K562 (cell line): ENCODE data around the gene AP4E1. TPM values are rescaled to one million over a fixed set of nuclear protein-coding genes. Genes with fewer than 3 reads are reported as not detected.

ENCODE experiments used
- ASH1L ChIP-seq: fragments of 450-650 bp; IDR thresholded peaks from 2 replicates; pipeline ENCODE4 v1.6.1; 2018; ENCODE audit warnings: borderline replicate concordance, mild to moderate bottlenecking, low read depth; ENCODE audit not compliant: partially characterized antibody
- BRD9 ChIP-seq: fragments of 450-650 bp; IDR thresholded peaks from 2 replicates; pipeline ENCODE4 v1.6.1; 2018; ENCODE audit warnings: low read depth; ENCODE audit not compliant: partially characterized antibody
- CAMTA2 ChIP-seq: fragments of 250-450 bp; sonication (Bioruptor Pico); conservative IDR thresholded peaks from 2 replicates; pipeline ENCODE4 v1.5.1; 2022
- CXXC5 ChIP-seq: fragments of 250-450 bp; sonication (Bioruptor Pico); IDR thresholded peaks from 2 replicates; pipeline ENCODE4 v1.8.0; 2022; ENCODE audit warnings: inconsistent platforms, mild to moderate bottlenecking, moderate library complexity
- FOXP4 ChIP-seq: sonication (generic); formaldehyde crosslinking; IDR thresholded peaks from 2 replicates; pipeline ENCODE4 v1.8.0; 2022; ENCODE audit warnings: mild to moderate bottlenecking, missing genetic modification reagents, borderline replicate concordance
- HMG20B ChIP-seq: fragments of 250-450 bp; sonication (Bioruptor Pico); IDR thresholded peaks from 2 replicates; pipeline ENCODE4 v1.5.0; 2021; ENCODE audit warnings: mild to moderate bottlenecking
- HMGN3 ChIP-seq: IDR thresholded peaks from 2 replicates; pipeline ENCODE4 v1.6.1; 2011; ENCODE audit warnings: borderline replicate concordance, low read depth, mild to moderate bottlenecking, mixed read lengths, low read length; ENCODE audit not compliant: insufficient read length; ENCODE audit errors: extremely low read depth
- HSF4 ChIP-seq: fragments of 250-450 bp; sonication (Bioruptor Pico); IDR thresholded peaks from 2 replicates; pipeline ENCODE4 v2.1.2; 2022; ENCODE audit warnings: mild to moderate bottlenecking, moderate library complexity, borderline replicate concordance
- MAFF ChIP-seq: IDR thresholded peaks from 2 replicates; pipeline ENCODE4 v1.6.1; 2012; ENCODE audit warnings: low read length, improper control_type of control experiment
- MAZ ChIP-seq, 2 experiments: fragments of 450-650 bp in 1 of 2; sonication (generic) in 1 of 2; formaldehyde crosslinking; IDR thresholded peaks in 1 of 2; conservative IDR thresholded peaks in 1 of 2; 2 replicates each; pipeline versions ENCODE4 v1.4.0 to v1.5.0; 2020; ENCODE audit warnings: mild to moderate bottlenecking in 1 of 2, missing genetic modification reagents in 1 of 2
- PURB ChIP-seq: sonication (generic); formaldehyde crosslinking; IDR thresholded peaks from 2 replicates; pipeline ENCODE4 v1.9.0; 2021; ENCODE audit warnings: low read depth, mild to moderate bottlenecking, missing genetic modification reagents
- STAG1 ChIP-seq: sonication (generic); formaldehyde crosslinking; IDR thresholded peaks from 2 replicates; pipeline ENCODE4 v1.5.0; 2020; ENCODE audit warnings: missing genetic modification reagents, borderline replicate concordance
- TFE3 ChIP-seq: fragments of 450-650 bp; formaldehyde crosslinking; IDR thresholded peaks from 2 replicates; pipeline ENCODE4 v1.4.0; 2020; ENCODE audit warnings: mild to moderate bottlenecking, mixed read lengths
- THAP7 ChIP-seq: fragments of 250-450 bp; sonication (Bioruptor Pico); IDR thresholded peaks from 2 replicates; pipeline ENCODE4 v1.5.0; 2021
- ZBTB33 ChIP-seq: sonication (generic); formaldehyde crosslinking; IDR thresholded peaks from 2 replicates; pipeline ENCODE4 v1.8.1; 2023; ENCODE audit warnings: mild to moderate bottlenecking, missing genetic modification reagents
- ZFP1 ChIP-seq: fragments of 450-650 bp; formaldehyde crosslinking; IDR thresholded peaks from 2 replicates; pipeline ENCODE4 v1.4.0; 2020; ENCODE audit warnings: mild to moderate bottlenecking, mixed read lengths
- ZKSCAN1 ChIP-seq: fragments of 150-350 bp; IDR thresholded peaks from 2 replicates; pipeline ENCODE4 v1.6.1; 2016; ENCODE audit warnings: low read depth, low read length
- ZNF277 ChIP-seq: fragments of 250-450 bp; sonication (Bioruptor Pico); IDR thresholded peaks from 2 replicates; pipeline ENCODE4 v1.8.0; 2022; ENCODE audit warnings: inconsistent platforms, mild to moderate bottlenecking, moderate library complexity, borderline replicate concordance
- ZNF764 ChIP-seq: fragments of 250-450 bp; sonication (Bioruptor Pico); IDR thresholded peaks from 2 replicates; pipeline ENCODE4 v1.4.0; 2020; ENCODE audit warnings: low read depth, mild to moderate bottlenecking, moderate library complexity
- polyA plus RNA-seq, 8 experiments: library from polyadenylated mRNA; depleted of rRNA in 4 of 8; stranded (reverse) in 5 of 8; unstranded in 3 of 8; fragments of >200 nt; fragmentation: Nextera tagmentation in 2 of 8; fragmentation: Illumina TruSeq in 1 of 8; extraction: Ambion mirVana in 2 of 8; extraction: Trizol in 1 of 8; gene quantifications; 2 replicates each; pipeline versions ENCODE4 v1.2.1 to v1.2.3, GENCODE V29; 2011 to 2014; ENCODE audit warnings: inconsistent platforms in 1 of 8, missing spikeins in 1 of 8
- total RNA-seq, 7 experiments: library from RNA; depleted of rRNA in 6 of 7; stranded (reverse); fragments of >200 nt in 6 of 7; fragmentation: Illumina TruSeq in 2 of 7; extraction: Trizol in 2 of 7; gene quantifications; 2 replicates each; pipeline versions ENCODE4 v1.2.1 to v1.2.3, GENCODE V29; 2011 to 2021; ENCODE audit warnings: low replicate concordance in 1 of 7

AP4E1 gene
- total and polyA plus RNA-seq, 9 of the 15 experiments (the other 6 are each of a cell fraction or from before 2014, with no cell fraction given) = 1.3 to 11.5 (median 4.4) TPM

- no peak for TF ChIP-seq ZNF764 (CRISPR knock-in tag)
- TF ChIP-seq TFE3 = no peak
- TF ChIP-seq ZKSCAN1 = peak; percentile 95
- TF ChIP-seq ZNF277 = no peak
- TF ChIP-seq HMG20B = no peak
- no peak for TF ChIP-seq HSF4
- no peak for TF ChIP-seq FOXP4 (CRISPR knock-in tag)
- no peak; the same call in 1 of the 2 replicates for TF ChIP-seq MAFF
- TF ChIP-seq BRD9 = peak; percentile 81
- peak; percentile 99 for TF ChIP-seq STAG1 (CRISPR knock-in tag)
- TF ChIP-seq ZFP1 (CRISPR knock-in tag) = no peak
- no peak for TF ChIP-seq ASH1L
- no peak for TF ChIP-seq PURB (CRISPR knock-in tag)
- peak; percentile 67; the same call in 1 of the 2 replicates for TF ChIP-seq CAMTA2 (CRISPR knock-in tag)
- TF ChIP-seq THAP7 (CRISPR knock-in tag) = no peak
- peak; percentile 16 for TF ChIP-seq HMGN3
- peak; percentile 86; the same call in 1 of the 2 replicates for TF ChIP-seq ZBTB33 (CRISPR knock-in tag)
- TF ChIP-seq CXXC5 (CRISPR knock-in tag) = peak; percentile 87
- TF ChIP-seq MAZ (CRISPR knock-in tag; conservative IDR thresholded peaks at IDR 0.05 in 1 of 2, IDR thresholded peaks at IDR 0.05 in 1 of 2) = peak in 1 of 2 experiments; percentile 61; a peak in 1 of 4 replicates
Observed at GRCh38 chr15:50908209-50909009, at the start of gene AP4E1 (continued).
